IMR-90 (cell line): ENCODE data around the gene PTEN. TPM values are rescaled to one million over a fixed set of nuclear protein-coding genes. Genes with fewer than 3 reads are reported as not detected.

Source experiments
- ATAC-seq: fragments of 200-7000 bp; cut with Tn5 transposase; 2 replicates; pipeline ENCODE4 v1.9.1; 2020; ENCODE audit warnings: low read depth, mild to moderate bottlenecking, moderate library complexity
- BruUV-seq: library from RNA; stranded (reverse); fragments of 400-500 nt; replicated peaks from 2 replicates; lab custom pipeline; 2021; lab: Mats Ljungman, UMichigan
- CTCF ChIA-PET: fragments of 300-600 bp; formaldehyde crosslinking; extraction: SDS; loops from one replicate; lab custom pipeline; 2021; ENCODE audit warnings: antibody characterized with exemption; lab: Yijun Ruan, JAX
- POLR2A ChIA-PET: fragments of 300-600 bp; sonication (Branson Sonifier 250); formaldehyde crosslinking; loops from one replicate; lab custom pipeline; 2022; ENCODE audit warnings: antibody characterized with exemption; ENCODE audit not compliant: unreplicated experiment; lab: Charles Lee
- DNase-seq: peaks from one replicate; pipeline ENCODE4 v3.0.0; 2013
- H2AFZ ChIP-seq: replicated peaks from 2 replicates; pipeline ENCODE3; 2013; ENCODE audit warnings: low read length, mild to moderate bottlenecking; ENCODE audit not compliant: poor library complexity
- H2AK5ac ChIP-seq: 2 replicates; pipeline ENCODE4 v1.6.1; 2013; ENCODE audit warnings: low read depth, low read length, inconsistent platforms
- H2AK9ac ChIP-seq: replicated peaks from 2 replicates; pipeline ENCODE3; 2013; ENCODE audit warnings: mild to moderate bottlenecking, low read depth, low read length, moderate library complexity; ENCODE audit not compliant: poor library complexity
- H2BK120ac ChIP-seq: 2 replicates; pipeline ENCODE4 v1.6.1; 2013; ENCODE audit warnings: low read depth, low read length, inconsistent platforms
- H2BK15ac ChIP-seq: 3 replicates; pipeline ENCODE4 v1.6.1; 2013; ENCODE audit warnings: low read depth, low read length, inconsistent platforms
- H2BK20ac ChIP-seq: 2 replicates; pipeline ENCODE4 v1.6.1; 2013; ENCODE audit warnings: low read depth, mild to moderate bottlenecking, inconsistent platforms, low read length, moderate library complexity
- H2BK5ac ChIP-seq: 2 replicates; pipeline ENCODE4 v1.6.1; 2013; ENCODE audit warnings: mild to moderate bottlenecking, low read depth, low read length, inconsistent platforms; ENCODE audit not compliant: poor library complexity, severe bottlenecking
- H3K14ac ChIP-seq: replicated peaks from 2 replicates; pipeline ENCODE4 v1.6.1; 2013; ENCODE audit warnings: low read depth, low read length, inconsistent platforms
- H3K18ac ChIP-seq: 2 replicates; pipeline ENCODE4 v1.6.1; 2013; ENCODE audit warnings: low read depth, low read length, control low read depth
- H3K23ac ChIP-seq: 2 replicates; pipeline ENCODE4 v1.6.1; 2013; ENCODE audit warnings: low read depth, low read length, inconsistent platforms
- H3K27ac ChIP-seq: 2 replicates; pipeline ENCODE4 v1.5.1; 2013; ENCODE audit warnings: mild to moderate bottlenecking, control low read depth, low read length; ENCODE audit not compliant: insufficient read depth
- H3K27me3 ChIP-seq: 2 replicates; pipeline ENCODE4 v1.6.1; 2013; ENCODE audit warnings: low read length; ENCODE audit not compliant: control insufficient read depth, insufficient read depth
- H3K36me3 ChIP-seq: 2 replicates; pipeline ENCODE4 v1.6.1; 2013; ENCODE audit warnings: low read length, mixed read lengths; ENCODE audit not compliant: control insufficient read depth, insufficient read depth
- H3K4ac ChIP-seq: 2 replicates; pipeline ENCODE4 v1.6.1; 2013; ENCODE audit warnings: low read depth, low read length, inconsistent platforms
- H3K4me1 ChIP-seq: 2 replicates; pipeline ENCODE4 v1.6.1; 2013; ENCODE audit warnings: low read length, mixed read lengths; ENCODE audit not compliant: control insufficient read depth, insufficient read depth
- H3K4me2 ChIP-seq: 2 replicates; pipeline ENCODE4 v1.6.1; 2013; ENCODE audit warnings: low read depth, mild to moderate bottlenecking, control low read depth, low read length, moderate library complexity
- H3K4me3 ChIP-seq: 2 replicates; pipeline ENCODE4 v1.5.1; 2013; ENCODE audit warnings: low read depth, mild to moderate bottlenecking, control low read depth, low read length, moderate library complexity; ENCODE audit not compliant: insufficient read depth
- H3K56ac ChIP-seq: 2 replicates; pipeline ENCODE4 v1.6.1; 2013; ENCODE audit warnings: low read length, inconsistent platforms; ENCODE audit not compliant: insufficient read depth; ENCODE audit errors: extremely low read depth
- H3K79me1 ChIP-seq, 2 experiments: 2 replicates each; pipeline ENCODE4 v1.6.1; 2013; ENCODE audit warnings: low read length in 2 of 2, inconsistent platforms in 1 of 2, low read depth in 1 of 2
- H3K9ac ChIP-seq: 2 replicates; pipeline ENCODE4 v1.6.1; 2013; ENCODE audit warnings: low read depth, low read length, control low read depth
- H3K9me1 ChIP-seq: 2 replicates; pipeline ENCODE4 v1.6.1; 2013; ENCODE audit warnings: low read length, inconsistent platforms; ENCODE audit not compliant: insufficient read depth
- H3K9me3 ChIP-seq: 2 replicates; pipeline ENCODE4 v1.6.1; 2013; ENCODE audit warnings: low read length; ENCODE audit not compliant: control insufficient read depth, insufficient read depth
- H4K20me1 ChIP-seq: 2 replicates; pipeline ENCODE4 v1.6.1; 2013; ENCODE audit warnings: low read length, inconsistent platforms; ENCODE audit not compliant: insufficient read depth
- H4K5ac ChIP-seq: 2 replicates; pipeline ENCODE4 v1.6.1; 2013; ENCODE audit warnings: mild to moderate bottlenecking, low read depth, low read length, control low read depth
- H4K8ac ChIP-seq, 2 experiments: 2 replicates each; pipeline ENCODE4 v1.6.1; 2013; ENCODE audit warnings: low read depth in 2 of 2, low read length in 2 of 2, control low read depth in 1 of 2, inconsistent platforms in 1 of 2
- H4K91ac ChIP-seq: 2 replicates; pipeline ENCODE4 v1.6.1; 2013; ENCODE audit warnings: low read depth, low read length, inconsistent platforms; ENCODE audit not compliant: insufficient read depth
- BHLHE40 ChIP-seq: fragments of 150-350 bp; IDR thresholded peaks from 2 replicates; pipeline ENCODE4 v1.6.1; 2016; ENCODE audit warnings: mild to moderate bottlenecking, low read depth, low read length
- CEBPB ChIP-seq: IDR thresholded peaks from 2 replicates; pipeline ENCODE4 v1.6.1; 2012; ENCODE audit warnings: low read depth, low read length, improper control_type of control experiment
- CHD1 ChIP-seq: IDR thresholded peaks from 2 replicates; pipeline ENCODE4 v1.6.1; 2012; ENCODE audit warnings: low read depth, low read length, improper control_type of control experiment
- FOS ChIP-seq: fragments of 150-350 bp; IDR thresholded peaks from 2 replicates; pipeline ENCODE4 v1.6.1; 2016; ENCODE audit warnings: low read depth, low read length
- MAFK ChIP-seq: IDR thresholded peaks from 2 replicates; pipeline ENCODE4 v1.6.1; 2012; ENCODE audit warnings: low read depth, low read length, improper control_type of control experiment
- MAZ ChIP-seq: IDR thresholded peaks from 2 replicates; pipeline ENCODE4 v1.6.1; 2012; ENCODE audit warnings: low read depth, mild to moderate bottlenecking, low read length, improper control_type of control experiment, moderate library complexity, borderline replicate concordance
- MXI1 ChIP-seq: IDR thresholded peaks from 2 replicates; pipeline ENCODE4 v1.6.1; 2012; ENCODE audit warnings: low read depth, mild to moderate bottlenecking, low read length, moderate library complexity, borderline replicate concordance
- POLR2A ChIP-seq: IDR thresholded peaks from 2 replicates; pipeline ENCODE4 v1.6.1; 2012; ENCODE audit warnings: mild to moderate bottlenecking, low read depth, low read length
- RFX5 ChIP-seq: IDR thresholded peaks from 2 replicates; pipeline ENCODE4 v1.8.0; 2012; ENCODE audit warnings: low read depth, mild to moderate bottlenecking, low read length, moderate library complexity
- SMC3 ChIP-seq: fragments of 150-350 bp; IDR thresholded peaks from 2 replicates; pipeline ENCODE4 v1.6.1; 2016; ENCODE audit warnings: low read depth, mild to moderate bottlenecking, antibody characterized with exemption, low read length, moderate library complexity
- WGBS, 2 experiments: methylation state at CpG; one replicate each; pipeline versions ENCODE4 v1.1.5 to v1.1.7; 2013; ENCODE audit warnings: missing lambda C conversion rate in 2 of 2; ENCODE audit not compliant: insufficient read length in 1 of 2; ENCODE audit errors: extremely low coverage in 2 of 2; 5-methylcytosine and 5-hydroxymethylcytosine counted together
- dilution Hi-C: fragments of 300-500 bp; cut with HindIII; formaldehyde crosslinking; loops from one replicate; pipeline ENCODE4 v1.14.3; 2018; ENCODE audit warnings: low sequenced_read_pairs; ENCODE audit not compliant: unreplicated experiment
- in situ Hi-C: fragments of 300-500 bp; cut with MboI; formaldehyde crosslinking; loops from 3 replicates; pipeline ENCODE4 v1.14.3; 2019; ENCODE audit warnings: low sequenced_read_pairs, inconsistent platforms, mixed read lengths
- intact Hi-C: fragments of 100-400 bp; cut with micrococcal nuclease; formaldehyde crosslinking; loops from 2 replicates; pipeline ENCODE4 v1.10.0; 2022
- polyA plus RNA-seq, 3 experiments: library from polyadenylated mRNA; depleted of rRNA; stranded (reverse); fragments of >200 nt; gene quantifications; 2 replicates each; pipeline ENCODE4 v1.2.3, GENCODE V29; 2012; ENCODE audit warnings: low replicate concordance in 1 of 3
- total RNA-seq: library from RNA; depleted of rRNA; stranded (reverse); fragments of >200 nt; gene quantifications from 2 replicates; pipeline ENCODE4 v1.2.3, GENCODE V29; 2012
- TF ChIP-seq, protein P1 (sequence below): conservative IDR thresholded peaks from 2 replicates; pipeline ENCODE4 v1.5.1; 2012; ENCODE audit warnings: mild to moderate bottlenecking, low read depth, low read length, improper control_type of control experiment

Gene PTEN
- total and polyA plus RNA-seq, 2 of the 4 experiments (the other 2 are of a cell fraction), result 12.0 to 38.9 TPM

DNA sequence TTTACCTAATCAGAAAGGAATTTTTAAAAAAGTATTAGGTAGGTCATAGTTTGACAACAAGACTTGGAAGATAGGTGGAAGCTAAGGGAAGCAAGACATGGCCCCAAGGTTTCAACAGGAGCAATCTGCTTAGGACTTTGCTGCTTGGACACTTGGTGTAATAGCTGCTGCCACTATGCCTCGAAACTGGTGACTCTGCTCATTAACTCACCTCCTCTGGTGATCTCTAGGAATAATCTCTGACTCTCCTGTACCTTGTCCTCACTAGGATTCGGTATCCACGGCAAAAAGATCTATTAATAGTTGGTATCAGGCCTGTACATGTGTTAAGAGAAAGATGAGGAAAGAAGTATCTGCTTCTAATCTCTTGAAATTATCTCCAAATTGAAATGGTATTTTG lies 53.1 kb downstream of the PTEN start:
- intact Hi-C loops, result loop anchor here (5.0 kb wide), 1 partner anchor 34 kb away; no protein-coding TSS in a partner anchor

More for the DNA sequence above, 53.1 kb downstream of the PTEN start:
- H4K5ac ChIP-seq, result no peak overlapping the region
- no peak overlapping the region for H3K23ac ChIP-seq
- no peak overlapping the region for H3K4me2 ChIP-seq
- no peak overlapping the region for H3K14ac ChIP-seq
- no peak overlapping the region for H4K8ac ChIP-seq
- no peak overlapping the region for H3K27ac ChIP-seq
- TF ChIP-seq BHLHE40 (no peak), MAZ (no peak), MAFK (no peak), CHD1 (no peak), MXI1 (no peak), POLR2A (no peak), RFX5 (no peak), SMC3 (no peak), CEBPB (no peak), FOS (no peak)
- TF ChIP-seq, protein P1, sequence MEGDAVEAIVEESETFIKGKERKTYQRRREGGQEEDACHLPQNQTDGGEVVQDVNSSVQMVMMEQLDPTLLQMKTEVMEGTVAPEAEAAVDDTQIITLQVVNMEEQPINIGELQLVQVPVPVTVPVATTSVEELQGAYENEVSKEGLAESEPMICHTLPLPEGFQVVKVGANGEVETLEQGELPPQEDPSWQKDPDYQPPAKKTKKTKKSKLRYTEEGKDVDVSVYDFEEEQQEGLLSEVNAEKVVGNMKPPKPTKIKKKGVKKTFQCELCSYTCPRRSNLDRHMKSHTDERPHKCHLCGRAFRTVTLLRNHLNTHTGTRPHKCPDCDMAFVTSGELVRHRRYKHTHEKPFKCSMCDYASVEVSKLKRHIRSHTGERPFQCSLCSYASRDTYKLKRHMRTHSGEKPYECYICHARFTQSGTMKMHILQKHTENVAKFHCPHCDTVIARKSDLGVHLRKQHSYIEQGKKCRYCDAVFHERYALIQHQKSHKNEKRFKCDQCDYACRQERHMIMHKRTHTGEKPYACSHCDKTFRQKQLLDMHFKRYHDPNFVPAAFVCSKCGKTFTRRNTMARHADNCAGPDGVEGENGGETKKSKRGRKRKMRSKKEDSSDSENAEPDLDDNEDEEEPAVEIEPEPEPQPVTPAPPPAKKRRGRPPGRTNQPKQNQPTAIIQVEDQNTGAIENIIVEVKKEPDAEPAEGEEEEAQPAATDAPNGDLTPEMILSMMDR, result no peak
- H3K4ac ChIP-seq, result no peak overlapping the region
- in situ Hi-C loops (no loop called here), dilution Hi-C loops (no loop called here)
- H2AFZ ChIP-seq, result no peak overlapping the region
- no CpG with 5 or more reads among the region's 3 CpGs for whole genome bisulfite sequencing, 2 experiments
- no peak overlapping the region for H3K18ac ChIP-seq
- H3K79me1 ChIP-seq, result peaks cover 18 to 47% of the 10 kb centered on the region in 2 experiments
- no peak overlapping the region for H3K9ac ChIP-seq
- H3K56ac ChIP-seq, result no peak overlapping the region
- ChIA-PET POLR2A (no interaction called here), CTCF (no interaction called here)
- H2BK5ac ChIP-seq, result no peak overlapping the region
- H2BK20ac ChIP-seq, result no peak overlapping the region
- peaks cover 76% of the 10 kb centered on the region for H4K20me1 ChIP-seq
- no peaks in the 10 kb centered on the region for H3K27me3 ChIP-seq
- no peak for DNase-seq
- H3K36me3 ChIP-seq, result peaks cover 9% of the 10 kb centered on the region; the same call in 1 of the 2 replicates
- no peak for ATAC-seq
- peaks cover 10% of the 10 kb centered on the region for H3K9me1 ChIP-seq
- no peak overlapping the region for H2BK120ac ChIP-seq
- no peak overlapping the region for H2AK9ac ChIP-seq
- H3K9me3 ChIP-seq, result peaks cover 12% of the 10 kb centered on the region
- H3K4me1 ChIP-seq, result peaks cover 5% of the 10 kb centered on the region; the same call in 1 of the 2 replicates
- H3K4me3 ChIP-seq, result no peak overlapping the region
- no peak overlapping the region for H2AK5ac ChIP-seq
- H2BK15ac ChIP-seq, result no peak overlapping the region
- no peak overlapping the region for H4K91ac ChIP-seq
- no TSS peak for BruUV-seq
